ENCODE results near the gene PPP1R10. TPM values are rescaled to one million over a fixed set of nuclear protein-coding genes. Genes with fewer than 3 reads are reported as not detected.
A peak's percentile ranks its signal among the peaks of the same experiment; 100 is the strongest.

The PPP1R10 gene
- total RNA-seq, 1 donor from 2014 or later = 38.6 TPM

DNA sequence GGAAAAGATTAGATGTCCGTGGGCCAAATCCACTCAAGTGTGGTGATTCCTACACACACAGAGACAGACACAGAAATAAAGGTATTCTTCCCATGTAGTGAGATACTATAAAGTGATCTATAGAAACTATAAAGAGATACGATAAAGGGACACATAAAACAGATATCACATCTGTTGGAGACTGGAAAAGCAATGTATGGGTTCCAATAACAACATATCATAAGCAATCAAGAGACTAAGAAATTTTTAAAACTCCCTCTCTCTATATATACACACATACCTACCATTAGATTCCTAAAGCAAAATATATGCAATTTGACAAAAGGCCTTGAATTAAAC lies 5.2 kb downstream of the PPP1R10 start:
- peaks cover 49% of the 10 kb centered on the region for H3K4me1 Mint-ChIP-seq
- peak overlapping the region; percentile 29 for H3K27ac Mint-ChIP-seq
- H3K27me3 ChIP-seq = no peaks in the 10 kb centered on the region

DNA sequence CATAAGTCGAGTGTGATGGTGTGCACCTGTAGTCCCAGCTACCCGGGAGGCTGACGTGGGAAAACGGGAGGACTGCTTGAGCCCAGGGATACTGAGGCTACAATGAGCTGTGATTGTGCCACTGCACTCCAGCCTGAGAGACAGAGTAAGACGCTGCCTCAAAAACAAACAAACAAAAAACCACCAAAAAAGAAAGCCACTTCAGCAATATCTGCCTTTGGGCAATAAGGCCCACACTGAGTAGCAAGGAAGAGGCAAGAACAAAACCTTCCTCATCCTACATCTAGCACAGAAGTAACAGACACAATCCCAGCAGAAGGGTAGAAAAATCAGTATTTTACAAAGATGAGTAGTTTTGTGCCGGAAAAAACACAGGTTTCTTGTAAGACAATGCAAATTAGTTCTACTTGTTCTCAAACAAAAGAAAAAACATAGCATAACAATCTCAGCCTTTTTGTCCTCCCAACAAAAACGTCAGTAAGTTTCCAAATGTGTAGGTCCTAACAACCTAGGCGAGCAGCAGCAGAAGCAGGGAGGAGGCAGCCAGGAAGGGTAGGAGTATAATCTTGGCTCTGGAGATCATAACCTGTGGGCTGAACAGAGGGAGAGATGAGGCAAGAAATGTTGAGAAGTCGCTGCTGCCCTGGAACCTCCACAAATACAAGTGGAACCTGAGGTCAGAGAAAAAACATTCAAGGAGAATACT lies 5.7 kb downstream of the PPP1R10 start:
- H3K27ac ChIP-seq = peak overlapping the region; percentile 32
- no peak for DNase-seq (ENCODE audit: low spot score)
- Mint-ChIP-seq H3K4me1 (peaks cover 48% of the 10 kb centered on the region), H3K4me3 (no peak overlapping the region), H3K9me3 (peaks cover 4% of the 10 kb centered on the region), H3K36me3 (peaks cover 41% of the 10 kb centered on the region), H3K27me3 (ENCODE audit: insufficient read depth, low read depth) (peaks cover 20% of the 10 kb centered on the region), H3K27ac (peak overlapping the region; percentile 29)
- no peak overlapping the region for H3K4me3 ChIP-seq
- H3F3A ChIP-seq (ENCODE audit: low read depth) = peaks cover 52% of the 10 kb centered on the region
- no peaks in the 10 kb centered on the region for H3K9me3 ChIP-seq (ENCODE audit: low read depth)
- no peak overlapping the region for H2AFZ ChIP-seq (replicated peaks)
- no peaks in the 10 kb centered on the region for H3K27me3 ChIP-seq
- H3K4me2 ChIP-seq = no peak overlapping the region
- no peak for TF ChIP-seq EZH2phosphoT487 (IDR thresholded peaks at IDR 0.05)
- H3K36me3 ChIP-seq = peaks cover 29% of the 10 kb centered on the region
- H3K4me1 ChIP-seq = peaks cover 23% of the 10 kb centered on the region
- peaks cover 70% of the 10 kb centered on the region for H4K20me1 ChIP-seq (ENCODE audit: low read depth)
- H3K79me2 ChIP-seq (ENCODE audit: low read depth) = peaks cover 79% of the 10 kb centered on the region
- no peak overlapping the region for H3K9ac ChIP-seq

More for the DNA sequence above, 5.2 kb downstream of the PPP1R10 start:
- TF ChIP-seq, protein P1, sequence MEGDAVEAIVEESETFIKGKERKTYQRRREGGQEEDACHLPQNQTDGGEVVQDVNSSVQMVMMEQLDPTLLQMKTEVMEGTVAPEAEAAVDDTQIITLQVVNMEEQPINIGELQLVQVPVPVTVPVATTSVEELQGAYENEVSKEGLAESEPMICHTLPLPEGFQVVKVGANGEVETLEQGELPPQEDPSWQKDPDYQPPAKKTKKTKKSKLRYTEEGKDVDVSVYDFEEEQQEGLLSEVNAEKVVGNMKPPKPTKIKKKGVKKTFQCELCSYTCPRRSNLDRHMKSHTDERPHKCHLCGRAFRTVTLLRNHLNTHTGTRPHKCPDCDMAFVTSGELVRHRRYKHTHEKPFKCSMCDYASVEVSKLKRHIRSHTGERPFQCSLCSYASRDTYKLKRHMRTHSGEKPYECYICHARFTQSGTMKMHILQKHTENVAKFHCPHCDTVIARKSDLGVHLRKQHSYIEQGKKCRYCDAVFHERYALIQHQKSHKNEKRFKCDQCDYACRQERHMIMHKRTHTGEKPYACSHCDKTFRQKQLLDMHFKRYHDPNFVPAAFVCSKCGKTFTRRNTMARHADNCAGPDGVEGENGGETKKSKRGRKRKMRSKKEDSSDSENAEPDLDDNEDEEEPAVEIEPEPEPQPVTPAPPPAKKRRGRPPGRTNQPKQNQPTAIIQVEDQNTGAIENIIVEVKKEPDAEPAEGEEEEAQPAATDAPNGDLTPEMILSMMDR (IDR thresholded peaks at IDR 0.05) = no peak
- TF ChIP-seq EZH2 (IDR thresholded peaks at IDR 0.05) (no peak), EZH2phosphoT487 (IDR thresholded peaks at IDR 0.05) (no peak)
- Histone ChIP-seq H3K4me2 (peak overlapping the region; percentile 97), H3K4me1 (peaks cover 23% of the 10 kb centered on the region), H2AFZ (replicated peaks) (no peak overlapping the region), H3K36me3 (peaks cover 27% of the 10 kb centered on the region), H3K9ac (no peak overlapping the region), H3K27ac (no peak overlapping the region), H3F3A (ENCODE audit: low read depth) (peaks cover 57% of the 10 kb centered on the region), H3K4me3 (no peak overlapping the region), H3K9me3 (ENCODE audit: low read depth) (no peaks in the 10 kb centered on the region), H3K79me2 (ENCODE audit: low read depth) (peaks cover 84% of the 10 kb centered on the region), H4K20me1 (ENCODE audit: low read depth) (peaks cover 71% of the 10 kb centered on the region)
- no peak overlapping the region for H3K4me3 Mint-ChIP-seq
- peaks cover 20% of the 10 kb centered on the region for H3K27me3 Mint-ChIP-seq (ENCODE audit: insufficient read depth, low read depth)
- H3K36me3 Mint-ChIP-seq = peaks cover 41% of the 10 kb centered on the region
- no peak for DNase-seq (ENCODE audit: low spot score)
- H3K9me3 Mint-ChIP-seq = peaks cover 4% of the 10 kb centered on the region

- Histone ChIP-seq H4K20me1 (ENCODE audit: low read depth) (peaks cover 77% of the 10 kb centered on the region), H3K4me1 (peaks cover 23% of the 10 kb centered on the region), H3K4me2 (no peak overlapping the region), H3K9ac (no peak overlapping the region), H3K9me3 (ENCODE audit: low read depth) (no peaks in the 10 kb centered on the region), H3K79me2 (ENCODE audit: low read depth) (peaks cover 67% of the 10 kb centered on the region), H3K27me3 (no peaks in the 10 kb centered on the region), H3F3A (ENCODE audit: low read depth) (peaks cover 43% of the 10 kb centered on the region), H2AFZ (replicated peaks) (no peak overlapping the region), H3K27ac (no peak overlapping the region), H3K36me3 (peaks cover 28% of the 10 kb centered on the region), H3K4me3 (no peak overlapping the region)
- Mint-ChIP-seq H3K27ac (no peak overlapping the region), H3K27me3 (ENCODE audit: insufficient read depth, low read depth) (peaks cover 13% of the 10 kb centered on the region), H3K9me3 (no peaks in the 10 kb centered on the region), H3K4me1 (peaks cover 38% of the 10 kb centered on the region), H3K36me3 (peaks cover 38% of the 10 kb centered on the region), H3K4me3 (no peak overlapping the region)
- DNase-seq (ENCODE audit: low spot score) = no peak
- TF ChIP-seq EZH2phosphoT487 (IDR thresholded peaks at IDR 0.05) (no peak), EZH2 (IDR thresholded peaks at IDR 0.05) (no peak)
- TF ChIP-seq, protein P1 (IDR thresholded peaks at IDR 0.05) = no peak
Measured at GRCh38 chr6:30610065-30610464, 7.0 kb downstream of the PPP1R10 start.

GRCh38 chr6:30603961-30604360 lies 13.1 kb downstream of the PPP1R10 start:
- Histone ChIP-seq H4K20me1 (ENCODE audit: low read depth) (peaks cover 44% of the 10 kb centered on the region), H3K27me3 (no peaks in the 10 kb centered on the region), H3K9ac (no peak overlapping the region), H3K4me3 (no peak overlapping the region), H3K79me2 (ENCODE audit: low read depth) (peaks cover 7% of the 10 kb centered on the region), H3K4me2 (no peak overlapping the region), H3K36me3 (peaks cover 18% of the 10 kb centered on the region), H3K9me3 (ENCODE audit: low read depth) (no peaks in the 10 kb centered on the region), H3F3A (ENCODE audit: low read depth) (peaks cover 68% of the 10 kb centered on the region), H2AFZ (replicated peaks) (no peak overlapping the region), H3K4me1 (no peaks in the 10 kb centered on the region), H3K27ac (no peak overlapping the region)
- TF ChIP-seq EZH2 (IDR thresholded peaks at IDR 0.05) (no peak), EZH2phosphoT487 (IDR thresholded peaks at IDR 0.05) (no peak)
- TF ChIP-seq, protein P1 (IDR thresholded peaks at IDR 0.05) = no peak
- no peak overlapping the region for H3K27ac Mint-ChIP-seq
- peaks cover 55% of the 10 kb centered on the region for H3K36me3 Mint-ChIP-seq
- H3K4me1 Mint-ChIP-seq = no peaks in the 10 kb centered on the region
- peaks cover 5% of the 10 kb centered on the region for H3K27me3 Mint-ChIP-seq (ENCODE audit: insufficient read depth, low read depth)
- no peak overlapping the region for H3K4me3 Mint-ChIP-seq
- H3K9me3 Mint-ChIP-seq = no peaks in the 10 kb centered on the region
- DNase-seq (ENCODE audit: low spot score) = no peak
